Fibroblast of peridontal ligament (primary cell): ENCODE measurements around the gene KIFC1.

ENCODE experiments used
- DNase-seq: peaks from one replicate; pipeline ENCODE4 v3.0.0-alpha.2; 2010; ENCODE audit errors: extremely low read depth

The KIFC1 gene

GRCh38 chr6:33425668-33426577 lies 34.3 kb downstream of the KIFC1 start:
- peak; percentile 67 for DNase-seq

GRCh38 chr6:33426590-33427511 lies 35.2 kb downstream of the KIFC1 start:
- no peak for DNase-seq

GRCh38 chr6:33427585-33428223 lies 36.1 kb downstream of the KIFC1 start:
- DNase-seq: no peak

GRCh38 chr6:33428224-33428965 lies 36.8 kb downstream of the KIFC1 start:
- DNase-seq: no peak

- no peak for DNase-seq
These were observed 37.5 kb downstream of the KIFC1 start for GRCh38 chr6:33428966-33429749.

GRCh38 chr6:33429750-33430052 lies 38.1 kb downstream of the KIFC1 start:
- DNase-seq: no peak

- DNase-seq: no peak
These were observed 38.7 kb downstream of the KIFC1 start for GRCh38 chr6:33430334-33430733.

GRCh38 chr6:33430991-33431879 lies 39.6 kb downstream of the KIFC1 start:
- no peak for DNase-seq

GRCh38 chr6:33431880-33432541 lies 40.4 kb downstream of the KIFC1 start:
- no peak for DNase-seq

- DNase-seq: no peak
These were observed 40.9 kb downstream of the KIFC1 start for GRCh38 chr6:33432546-33432945.

- no peak for DNase-seq
These were observed 41.4 kb downstream of the KIFC1 start for GRCh38 chr6:33433001-33433543.

- DNase-seq: peak; percentile 48
These were observed 42.0 kb downstream of the KIFC1 start for GRCh38 chr6:33433544-33434191.

- no peak for DNase-seq
These were observed 43.3 kb downstream of the KIFC1 start for GRCh38 chr6:33434961-33435360.

- no peak for DNase-seq
These were observed 46.0 kb downstream of the KIFC1 start for GRCh38 chr6:33437666-33438065.

- no peak for DNase-seq
These were observed 47.5 kb downstream of the KIFC1 start for GRCh38 chr6:33438978-33439594.

- DNase-seq: no peak
These were observed 48.5 kb downstream of the KIFC1 start for GRCh38 chr6:33439956-33440648.

GRCh38 chr6:33440649-33441309 lies 49.2 kb downstream of the KIFC1 start:
- DNase-seq: no peak
